NCI-H748 treated with DMSO at 0.1 percent for 48 hours (cell line): ENCODE results near the gene PXK.
"Not testable (repeated sequence)": the region's sequence is repeated elsewhere in the genome, so short reads cannot be mapped to it uniquely, and the experiment has no call there.

Experiments
- DNase-seq: peaks from one replicate; lab custom pipeline; 2025; lab: John Stamatoyannopoulos, UW

PXK gene

GRCh38 chr3:58332575-58333188, at the start of gene PXK:
PXK (plus strand) TSS chr3:58332892; CDS start chr3:58332989, 97 bp downstream.
- peak; percentile 2 for DNase-seq

- DNase-seq: no peak
Observed at GRCh38 chr3:58285334-58285733, 47.4 kb upstream of the PXK start.

GRCh38 chr3:58287354-58287753, 45.3 kb upstream of the PXK start:
- no peak for DNase-seq

- DNase-seq: no peak
Observed at GRCh38 chr3:58288011-58288728, 44.5 kb upstream of the PXK start.

- not testable (repeated sequence) for DNase-seq
Observed at GRCh38 chr3:58288964-58289613, 43.6 kb upstream of the PXK start.

GRCh38 chr3:58290446-58290845, 42.2 kb upstream of the PXK start:
- not testable (repeated sequence) for DNase-seq

GRCh38 chr3:58291671-58292338, 40.9 kb upstream of the PXK start:
- DNase-seq: no peak

GRCh38 chr3:58292866-58293265, 39.8 kb upstream of the PXK start:
- no peak for DNase-seq

- no peak for DNase-seq
Observed at GRCh38 chr3:58293516-58293915, 39.2 kb upstream of the PXK start.

- DNase-seq: no peak
Observed at GRCh38 chr3:58296269-58296668, 36.4 kb upstream of the PXK start.

- DNase-seq: no peak
Observed at GRCh38 chr3:58296843-58297242, 35.8 kb upstream of the PXK start.

GRCh38 chr3:58298190-58298589, 34.5 kb upstream of the PXK start:
- no peak for DNase-seq

GRCh38 chr3:58299075-58299474, 33.6 kb upstream of the PXK start:
- DNase-seq: no peak

- DNase-seq: no peak
Observed at GRCh38 chr3:58299839-58300516, 32.7 kb upstream of the PXK start.

GRCh38 chr3:58305882-58306711, 26.6 kb upstream of the PXK start, which contains the start of the genes HTD2 and RPP14:
HTD2 (plus strand) TSS chr3:58306520; CDS start chr3:58317614, 11,094 bp downstream.
RPP14 (plus strand) TSS chr3:58306245; CDS start chr3:58310330, 4,085 bp downstream.
- DNase-seq: peak; percentile 77

- peak; percentile 10 for DNase-seq
Observed at GRCh38 chr3:58307639-58308215, 25.0 kb upstream of the PXK start.

- no peak for DNase-seq
Observed at GRCh38 chr3:58308728-58309127, 24.0 kb upstream of the PXK start.

GRCh38 chr3:58317811-58318210, 14.9 kb upstream of the PXK start:
- DNase-seq: no peak

- DNase-seq: no peak
Observed at GRCh38 chr3:58321791-58322190, 10.9 kb upstream of the PXK start.

GRCh38 chr3:58322793-58323192, 9.9 kb upstream of the PXK start:
- no peak for DNase-seq
